HCT116 (cell line): ENCODE measurements around the gene JUN. TPM values are rescaled to one million over a fixed set of nuclear protein-coding genes. Genes with fewer than 3 reads are reported as not detected.

Source experiments
- ATAC-seq: fragments of 200-7000 bp; cut with Tn5 transposase; 2 replicates; pipeline ENCODE4 v1.9.1; 2020; ENCODE audit warnings: mild to moderate bottlenecking, moderate library complexity
- BruUV-seq: library from RNA; stranded (reverse); fragments of 400-500 nt; replicated peaks from 2 replicates; lab custom pipeline; 2021; lab: Mats Ljungman, UMichigan
- CTCF ChIA-PET: fragments of 300-600 bp; sonication (Branson Sonifier 250); formaldehyde crosslinking; loops from one replicate; lab custom pipeline; 2021; ENCODE audit warnings: antibody characterized with exemption; lab: Charles Lee
- POLR2A ChIA-PET: fragments of 300-600, 350-600 bp; sonication (Branson Sonifier 250); formaldehyde crosslinking; loops from one replicate; lab custom pipeline; 2021; ENCODE audit warnings: antibody characterized with exemption; lab: Charles Lee
- RAD21 ChIA-PET, 2 experiments: fragments of 300-600 bp; sonication (Branson Sonifier 250); formaldehyde crosslinking; loops; one replicate each; lab custom pipeline; 2023; ENCODE audit warnings: low total read pairs in 2 of 2; ENCODE audit not compliant: uncharacterized antibody in 2 of 2, unreplicated experiment in 2 of 2, low non-redundant PET in 1 of 2; lab: Charles Lee
- DNase-seq: peaks from one replicate; pipeline ENCODE4 v3.0.0-alpha.2; 2010; ENCODE audit warnings: low read depth, low spot score
- H2AFZ ChIP-seq: fragments of 200-600 bp; shearing (Covaris generic), sonication (generic); 2 replicates; pipeline ENCODE4 v1.6.1; 2017; ENCODE audit warnings: low read depth, mixed run types, mixed read lengths, antibody characterized with exemption, low read length; ENCODE audit not compliant: poor library complexity, severe bottlenecking
- H3K27ac ChIP-seq: 2 replicates; pipeline ENCODE4 v1.5.1; 2012; ENCODE audit warnings: low read depth, low read length
- H3K27me3 ChIP-seq: fragments of 200-600 bp; sonication (generic); 2 replicates; pipeline ENCODE4 v1.6.1; 2016; ENCODE audit warnings: mixed run types, low read length, mixed read lengths; ENCODE audit not compliant: insufficient read depth
- H3K36me3 ChIP-seq, 2 experiments: fragments of 200-500 bp in 1 of 2; fragments of 200-600 bp in 1 of 2; sonication (Bioruptor generic) in 1 of 2; sonication (generic) in 1 of 2; 2 replicates each; pipeline versions ENCODE4 v1.5.1 to v1.6.1; 2014 to 2016; ENCODE audit warnings: low read length in 2 of 2, inconsistent platforms in 1 of 2, mixed read lengths in 1 of 2, mixed run types in 1 of 2; ENCODE audit not compliant: insufficient read depth in 2 of 2, control insufficient read depth in 1 of 2
- H3K4me1 ChIP-seq, 2 experiments: fragments of 200-600 bp in 1 of 2; sonication (generic) in 1 of 2; 2 replicates each; pipeline versions ENCODE4 v1.5.1 to v1.6.1; 2012 to 2017; ENCODE audit warnings: low read length in 2 of 2, inconsistent platforms in 1 of 2, mild to moderate bottlenecking in 1 of 2, mixed read lengths in 1 of 2, mixed run types in 1 of 2, moderate library complexity in 1 of 2; ENCODE audit not compliant: insufficient read depth in 2 of 2, control insufficient read depth in 1 of 2
- H3K4me2 ChIP-seq: fragments of 200-600 bp; sonication (generic); 2 replicates; pipeline ENCODE4 v1.6.1; 2017; ENCODE audit warnings: mixed run types, low read length, mixed read lengths
- H3K4me3 ChIP-seq, 2 experiments: fragments of 200-600 bp in 1 of 2; sonication (generic) in 1 of 2; replicated peaks in 1 of 2; 2 replicates each; pipeline ENCODE4 v1.5.1; 2011 to 2016; ENCODE audit warnings: low read length in 2 of 2, control low read depth in 1 of 2, low read depth in 1 of 2, mild to moderate bottlenecking in 1 of 2, mixed read lengths in 1 of 2, mixed run types in 1 of 2
- H3K79me2 ChIP-seq: fragments of 200-600 bp; sonication (generic); 2 replicates; pipeline ENCODE4 v1.6.1; 2017; ENCODE audit warnings: mild to moderate bottlenecking, mixed run types, low read length, moderate library complexity, mixed read lengths; ENCODE audit not compliant: insufficient read depth
- H3K9ac ChIP-seq: fragments of 200-600 bp; sonication (generic); 2 replicates; pipeline ENCODE4 v1.6.1; 2016; ENCODE audit warnings: low read length, mixed read lengths
- H3K9me2 ChIP-seq: fragments of 200-600 bp; sonication (generic), shearing (Covaris generic); 2 replicates; pipeline ENCODE4 v1.6.1; 2017; ENCODE audit warnings: mixed run types, mild to moderate bottlenecking, moderate library complexity; ENCODE audit not compliant: insufficient read depth
- H3K9me3 ChIP-seq, 2 experiments: fragments of 200-500 bp in 1 of 2; fragments of 200-600 bp in 1 of 2; sonication (Bioruptor generic) in 1 of 2; sonication (generic) in 1 of 2; 2 replicates each; pipeline ENCODE4 v1.6.1; 2014 to 2017; ENCODE audit warnings: low read length in 2 of 2, mixed read lengths in 2 of 2, inconsistent platforms in 1 of 2, low read depth in 1 of 2, mild to moderate bottlenecking in 1 of 2, mixed run types in 1 of 2, moderate library complexity in 1 of 2; ENCODE audit not compliant: control insufficient read depth in 1 of 2, insufficient read depth in 1 of 2
- H4K20me1 ChIP-seq: fragments of 200-600 bp; sonication (generic), shearing (Covaris generic); 2 replicates; pipeline ENCODE4 v1.6.1; 2017; ENCODE audit warnings: mixed run types, mild to moderate bottlenecking, moderate library complexity; ENCODE audit not compliant: insufficient read depth
- ATF3 ChIP-seq: IDR thresholded peaks from 2 replicates; pipeline ENCODE4 v1.6.1; 2012
- CEBPB ChIP-seq: IDR thresholded peaks from 2 replicates; pipeline ENCODE4 v1.6.1; 2012; ENCODE audit warnings: low read depth
- CTCF ChIP-seq, 3 experiments: fragments of 200-600 bp in 1 of 3; sonication (generic) in 1 of 3; IDR thresholded peaks in 2 of 3; conservative IDR thresholded peaks in 1 of 3; 2 replicates each; pipeline ENCODE4 v1.5.1; 2012 to 2017; ENCODE audit warnings: low read depth in 2 of 3, low read length in 2 of 3, antibody characterized with exemption in 1 of 3, borderline replicate concordance in 1 of 3, control low read depth in 1 of 3, mild to moderate bottlenecking in 1 of 3, mixed read lengths in 1 of 3, mixed run types in 1 of 3, moderate library complexity in 1 of 3; ENCODE audit not compliant: insufficient read depth in 1 of 3
- ELF1 ChIP-seq: IDR thresholded peaks from 2 replicates; pipeline ENCODE4 v1.6.1; 2012; ENCODE audit warnings: low read depth, borderline replicate concordance
- EZH2phosphoT487 ChIP-seq: fragments of 200-600 bp; IDR thresholded peaks from 2 replicates; pipeline ENCODE4 v1.6.1; 2018; ENCODE audit warnings: antibody characterized with exemption, borderline replicate concordance
- POLR2A ChIP-seq: IDR thresholded peaks from 2 replicates; pipeline ENCODE4 v1.7.0; 2011; ENCODE audit warnings: borderline replicate concordance; ENCODE audit not compliant: insufficient read depth, insufficient read length; ENCODE audit errors: extremely low read depth
- POLR2AphosphoS5 ChIP-seq: IDR thresholded peaks from 2 replicates; pipeline ENCODE4 v1.6.1; 2011; ENCODE audit warnings: mild to moderate bottlenecking, low read depth, low read length, moderate library complexity
- RAD21 ChIP-seq: IDR thresholded peaks from 2 replicates; pipeline ENCODE4 v1.6.1; 2012; ENCODE audit warnings: low read depth, mild to moderate bottlenecking
- TCF7L2 ChIP-seq: IDR thresholded peaks from 2 replicates; pipeline ENCODE4 v1.7.0; 2011; ENCODE audit warnings: borderline replicate concordance, inconsistent platforms; ENCODE audit not compliant: insufficient read depth, insufficient read length; ENCODE audit errors: extremely low read depth
- ZBTB33 ChIP-seq: IDR thresholded peaks from 2 replicates; pipeline ENCODE4 v1.6.1; 2011; ENCODE audit warnings: mild to moderate bottlenecking, low read length, moderate library complexity; ENCODE audit not compliant: insufficient replicate concordance; ENCODE audit errors: extremely low read depth
- ZFX ChIP-seq: fragments of 450-650 bp; IDR thresholded peaks from 2 replicates; pipeline ENCODE4 v1.6.1; 2017
- ZNF274 ChIP-seq: fragments of 200-500 bp; sonication (Bioruptor generic); IDR thresholded peaks from 2 replicates; pipeline ENCODE4 v1.6.1; 2014; ENCODE audit warnings: mild to moderate bottlenecking, low read depth, low read length, inconsistent platforms
- intact Hi-C: fragments of 100-400 bp; cut with micrococcal nuclease; formaldehyde crosslinking; loops from 2 replicates; pipeline ENCODE4 v1.10.0; 2022
- total RNA-seq: library from RNA; stranded (reverse); gene quantifications from one replicate; pipeline ENCODE4 v1.2.1, GENCODE V29; 2021; ENCODE audit not compliant: unreplicated experiment

Gene JUN
- total RNA-seq, 1 experiment from 2014 or later, result 18.7 TPM

- TF ChIP-seq ZFX (no peak), POLR2AphosphoS5 (no peak), RAD21 (no peak), POLR2A (no peak), ELF1 (no peak), ATF3 (no peak)
- TF ChIP-seq, all 23 proteins: peak for 0
- ChIA-PET RAD21 (no interaction called here), POLR2A (interaction anchor here (1.1 to 1.6 kb wide), 2 partner anchors 9 to 21 kb away, joined by 3 to 5 read pairs; no protein-coding TSS in a partner anchor), CTCF (no interaction called here)
- Histone ChIP-seq H4K20me1 (no peaks in the 10 kb centered on the region), H3K36me3 (no peaks in the 10 kb centered on the region; a peak in 1 of 4 replicates), H3K4me2 (no peak overlapping the region), H3K9me2 (no peaks in the 10 kb centered on the region), H3K27ac (no peak overlapping the region), H3K4me1 (peaks cover 9 to 20% of the 10 kb centered on the region in 2 experiments), H3K79me2 (no peaks in the 10 kb centered on the region), H3K27me3 (no peaks in the 10 kb centered on the region), H2AFZ (no peak overlapping the region), H3K4me3 (no peak overlapping the region), H3K9me3 (peaks cover 8 to 24% of the 10 kb centered on the region in 2 experiments; a peak in 2 of 4 replicates), H3K9ac (no peak overlapping the region)
- DNase-seq (no peak), ATAC-seq (no peak)
- intact Hi-C loops, result no loop called here
- no TSS peak for BruUV-seq
Observed at GRCh38 chr1:58827298-58827697, 43.5 kb upstream of the JUN start.

GRCh38 chr1:58824753-58825389 lies 41.0 kb upstream of the JUN start:
- RAD21 ChIA-PET, result no interaction called here

More at GRCh38 chr1:58824753-58825389, 41.0 kb upstream of the JUN start:
- intact Hi-C loops, result no loop called here
- ChIA-PET POLR2A (no interaction called here), CTCF (no interaction called here)
- BruUV-seq, result no TSS peak
- no peak overlapping the region for H3K27ac ChIP-seq
- peaks cover 8 to 24% of the 10 kb centered on the region in 2 experiments; a peak in 2 of 4 replicates for H3K9me3 ChIP-seq
- no peak overlapping the region for H2AFZ ChIP-seq
- no peaks in the 10 kb centered on the region for H4K20me1 ChIP-seq
- no peaks in the 10 kb centered on the region for H3K9me2 ChIP-seq
- DNase-seq, result no peak
- no peaks in the 10 kb centered on the region for H3K79me2 ChIP-seq
- no peak for TF ChIP-seq ELF1
- no peak for TF ChIP-seq CTCF (IDR thresholded peaks at IDR 0.05 in 2 of 3, conservative IDR thresholded peaks at IDR 0.05 in 1 of 3; ENCODE audit: borderline replicate concordance in 1 of 3, insufficient read depth in 1 of 3, low read depth in 2 of 3, low read length in 2 of 3)
- no peak for TF ChIP-seq ZFX
- TF ChIP-seq CEBPB, result no peak
- no peak for TF ChIP-seq TCF7L2
- TF ChIP-seq ZBTB33, result no peak
- TF ChIP-seq ZNF274, result no peak
- TF ChIP-seq EZH2phosphoT487, result no peak
- no peak for TF ChIP-seq POLR2A
- TF ChIP-seq, all 23 proteins: peak for 0
- no peak for ATAC-seq
- H3K4me1 ChIP-seq, result peaks cover 9 to 20% of the 10 kb centered on the region in 2 experiments
- no peaks in the 10 kb centered on the region; a peak in 1 of 4 replicates for H3K36me3 ChIP-seq
- H3K27me3 ChIP-seq, result no peaks in the 10 kb centered on the region
- no peak overlapping the region for H3K4me3 ChIP-seq
- no peak overlapping the region for H3K9ac ChIP-seq
- H3K4me2 ChIP-seq, result no peak overlapping the region
